HG03060 (cell line): ENCODE results near the gene SNX8.
"Not testable (repeated sequence)": the region's sequence is repeated elsewhere in the genome, so short reads cannot be mapped to it uniquely, and the experiment has no call there.

ENCODE experiments used
- ATAC-seq: cut with Tn5 transposase; IDR thresholded peaks from one replicate; pipeline ENCODE4 v1.9.1; 2021; ENCODE audit warnings: low read depth, moderate number of reproducible peaks; ENCODE audit not compliant: unreplicated experiment

The SNX8 gene

DNA sequence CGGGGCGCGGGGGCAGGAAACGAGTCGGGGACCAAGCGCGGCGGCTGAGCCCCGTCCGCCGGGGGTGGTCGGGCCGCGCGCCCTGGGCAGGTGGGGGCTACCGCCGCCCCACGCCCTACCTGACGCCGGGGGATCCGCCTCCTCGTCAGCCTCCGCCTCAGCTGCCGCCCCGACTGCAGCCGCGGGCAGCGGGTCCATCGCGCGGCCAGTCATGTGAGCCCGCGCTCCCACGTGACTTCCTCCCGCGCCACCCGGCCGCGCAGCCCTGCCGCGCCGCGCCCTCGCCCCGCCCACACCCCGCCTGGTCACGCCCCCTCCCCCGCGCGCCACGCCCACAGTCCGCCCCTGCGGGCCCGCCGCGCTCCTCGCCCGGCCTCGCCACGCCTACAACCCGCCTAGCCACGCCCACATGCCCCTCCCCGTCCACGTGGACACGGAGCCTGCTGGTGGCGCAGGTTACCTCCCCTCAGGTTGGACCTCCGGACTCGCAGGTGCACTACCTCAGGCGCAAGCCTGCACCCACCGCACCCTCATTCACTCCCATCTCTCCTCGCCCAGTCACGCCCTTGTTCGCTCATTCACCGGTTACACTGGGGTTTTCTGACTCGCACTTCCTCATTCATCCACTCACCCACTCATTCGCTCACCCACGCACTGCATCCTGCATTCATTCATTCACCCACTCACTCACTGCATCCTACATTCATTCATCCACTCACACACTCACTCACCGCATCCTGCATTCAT lies at the start of gene SNX8:
Gene SNX8, minus strand, starts transcription at position 233 of the 747 bp plus-strand sequence. Its CDS starts 20 bp downstream, at position 213.
- peak; percentile 41 for ATAC-seq

DNA sequence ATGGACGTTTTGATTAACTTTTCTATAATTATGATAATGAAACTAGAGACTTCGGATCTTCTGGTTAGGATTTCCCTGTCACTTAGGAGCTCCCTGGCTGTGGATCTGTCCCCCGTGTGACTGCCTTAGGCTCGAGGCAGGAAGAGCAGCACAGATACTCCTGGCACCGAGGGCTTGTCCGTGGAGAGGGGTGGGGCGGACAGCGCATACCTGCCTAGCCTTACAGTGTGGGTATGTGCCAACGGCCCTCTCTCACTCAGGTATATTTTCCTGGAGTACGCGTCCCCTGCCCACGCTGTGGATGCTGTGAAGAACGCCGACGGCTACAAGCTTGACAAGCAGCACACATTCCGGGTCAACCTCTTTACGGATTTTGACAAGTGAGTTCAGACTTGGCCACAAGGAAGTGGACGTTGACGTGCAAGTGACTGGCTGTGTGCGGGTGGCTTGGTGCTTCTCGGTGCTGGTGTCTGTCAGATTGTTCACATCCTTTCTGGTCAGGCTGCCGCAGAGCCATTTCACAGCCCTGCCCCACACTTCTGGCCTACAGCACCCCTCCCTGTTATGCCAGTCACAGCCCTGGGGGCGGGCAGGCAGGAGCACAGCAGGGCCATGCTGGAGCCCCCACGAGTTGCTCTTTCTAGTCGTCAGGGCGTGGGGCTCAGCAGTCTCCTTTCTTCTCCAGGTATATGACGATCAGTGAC lies 48.3 kb upstream of the SNX8 start:
- ATAC-seq = no peak

- no peak for ATAC-seq
These were observed 46.6 kb upstream of the SNX8 start for GRCh38 chr7:2360796-2361195.

DNA sequence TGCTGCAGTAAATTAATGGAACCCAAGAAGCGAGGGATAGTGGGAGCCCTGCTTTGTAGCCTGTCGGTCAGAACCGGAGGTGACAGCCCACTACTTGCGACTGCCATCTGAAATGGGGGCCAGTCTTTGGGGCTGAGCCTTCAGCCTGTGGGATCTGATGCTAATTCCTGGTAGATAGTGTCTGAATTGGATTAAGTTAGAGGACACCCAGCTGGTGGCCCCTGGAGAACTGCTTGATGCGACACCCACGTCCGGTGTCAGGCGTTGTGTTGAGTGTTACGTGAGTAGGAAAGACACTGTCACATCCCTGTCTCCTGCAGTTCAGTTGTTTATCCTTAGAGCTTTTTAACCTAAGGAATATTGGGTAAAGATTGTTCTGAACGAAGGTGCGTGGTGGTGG lies 45.4 kb upstream of the SNX8 start:
- no peak for ATAC-seq

DNA sequence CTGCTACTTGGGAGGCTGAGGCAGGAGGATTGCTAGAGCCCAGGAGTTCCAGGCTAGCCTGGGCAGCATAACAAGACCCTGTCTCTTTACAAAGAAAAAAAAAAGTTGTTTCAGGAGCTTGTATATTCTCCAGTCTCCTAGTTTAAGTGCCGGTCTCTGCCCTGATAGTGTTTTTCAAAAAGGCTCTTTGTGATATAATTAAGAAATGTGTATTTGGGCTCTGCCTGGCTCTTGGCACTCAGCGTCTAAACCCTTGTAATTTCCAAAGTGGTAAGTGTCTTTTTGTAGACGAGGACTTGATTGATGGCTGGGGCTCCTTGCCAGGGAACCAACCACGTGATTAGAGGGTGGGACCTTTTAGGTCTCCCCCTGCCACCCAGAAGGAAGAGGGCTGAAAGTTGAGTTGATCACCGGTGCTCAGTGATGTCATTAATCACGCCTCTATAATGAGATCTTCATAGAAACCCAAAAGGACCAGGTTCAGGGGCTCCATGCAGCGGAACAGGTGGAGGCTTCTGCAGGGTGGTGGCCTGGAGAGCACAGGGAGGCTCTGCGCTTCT lies 44.8 kb upstream of the SNX8 start:
- ATAC-seq = no peak

- no peak for ATAC-seq
These were observed 43.3 kb upstream of the SNX8 start for GRCh38 chr7:2357571-2357970.

- ATAC-seq = no peak
These were observed 42.9 kb upstream of the SNX8 start for GRCh38 chr7:2357165-2357564.

- ATAC-seq = no peak
These were observed 41.4 kb upstream of the SNX8 start for GRCh38 chr7:2355705-2356008.

DNA sequence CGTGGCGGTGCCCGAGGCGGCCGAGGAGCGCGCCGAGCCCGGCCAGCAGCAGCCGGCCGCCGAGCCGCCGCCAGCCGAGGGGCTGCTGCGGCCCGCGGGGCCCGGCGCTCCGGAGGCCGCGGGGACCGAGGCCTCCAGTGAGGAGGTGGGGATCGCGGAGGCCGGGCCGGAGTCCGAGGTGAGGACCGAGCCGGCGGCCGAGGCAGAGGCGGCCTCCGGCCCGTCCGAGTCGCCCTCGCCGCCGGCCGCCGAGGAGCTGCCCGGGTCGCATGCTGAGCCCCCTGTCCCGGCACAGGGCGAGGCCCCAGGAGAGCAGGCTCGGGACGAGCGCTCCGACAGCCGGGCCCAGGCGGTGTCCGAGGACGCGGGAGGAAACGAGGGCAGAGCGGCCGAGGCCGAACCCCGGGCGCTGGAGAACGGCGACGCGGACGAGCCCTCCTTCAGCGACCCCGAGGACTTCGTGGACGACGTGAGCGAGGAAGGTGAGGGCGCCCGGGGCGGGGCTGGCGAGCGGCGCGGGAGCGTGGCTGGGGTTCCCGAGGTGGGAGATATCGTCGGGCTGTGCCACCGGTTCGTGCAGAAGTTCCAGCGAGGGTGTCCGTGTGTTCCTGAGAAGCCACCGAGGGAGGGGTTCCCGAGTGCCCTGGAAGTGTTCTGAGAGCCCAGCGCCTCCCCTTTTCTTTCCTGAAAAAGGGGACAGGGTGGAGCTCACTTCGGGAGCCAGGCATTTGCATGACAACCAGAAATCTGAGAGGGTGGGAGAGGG lies 40.9 kb upstream of the SNX8 start:
- ATAC-seq = no peak

- ATAC-seq = peak; percentile 67
These were observed 40.1 kb upstream of the SNX8 start, which contains the start of gene EIF3B for GRCh38 chr7:2354186-2354938. Gene EIF3B, plus strand, starts transcription at chr7:2354827. Its CDS starts 95 bp downstream, at chr7:2354922.

GRCh38 chr7:2353936-2354185 lies 39.6 kb upstream of the SNX8 start:
- peak; percentile 38 for ATAC-seq

DNA sequence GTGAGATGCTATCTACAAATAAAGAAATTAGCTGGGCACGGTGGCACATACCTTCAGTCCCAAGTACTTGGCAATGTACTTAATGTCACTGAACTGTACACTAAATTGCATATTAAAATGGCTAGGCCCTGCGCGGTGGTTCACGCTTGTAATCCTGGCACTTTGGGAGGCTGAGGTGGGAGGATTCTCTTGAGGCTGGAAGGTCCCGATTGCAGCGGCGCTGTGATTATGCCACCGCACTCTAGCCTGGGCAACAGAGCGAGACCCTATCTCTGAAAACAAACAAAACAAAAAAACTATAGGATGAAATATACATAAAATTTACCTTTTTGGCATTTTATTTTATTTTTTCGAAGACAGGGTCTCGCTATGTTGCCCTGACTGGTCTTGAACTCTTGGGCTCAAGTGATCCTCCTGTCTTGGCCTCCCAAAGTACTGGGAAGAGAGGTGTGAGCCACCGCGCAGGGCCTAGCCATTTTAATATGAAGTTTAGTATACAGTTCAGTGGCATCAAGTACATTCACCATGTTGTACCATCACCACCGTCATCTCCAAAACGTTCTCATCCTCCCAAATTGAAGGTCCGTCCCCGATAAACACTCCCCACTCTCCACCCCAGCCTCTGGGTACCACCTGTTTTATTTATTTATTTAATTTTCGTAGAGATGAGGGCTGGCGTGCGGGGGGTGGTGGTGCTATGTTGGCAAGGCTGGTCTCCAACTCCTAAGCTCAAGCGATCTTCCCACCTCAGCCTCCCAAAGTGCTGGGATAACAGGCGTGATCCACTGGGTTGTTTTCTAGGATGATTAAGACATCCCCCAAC lies 39.1 kb upstream of the SNX8 start:
- no peak for ATAC-seq

GRCh38 chr7:2350861-2351260 lies 36.6 kb upstream of the SNX8 start:
- no peak for ATAC-seq

DNA sequence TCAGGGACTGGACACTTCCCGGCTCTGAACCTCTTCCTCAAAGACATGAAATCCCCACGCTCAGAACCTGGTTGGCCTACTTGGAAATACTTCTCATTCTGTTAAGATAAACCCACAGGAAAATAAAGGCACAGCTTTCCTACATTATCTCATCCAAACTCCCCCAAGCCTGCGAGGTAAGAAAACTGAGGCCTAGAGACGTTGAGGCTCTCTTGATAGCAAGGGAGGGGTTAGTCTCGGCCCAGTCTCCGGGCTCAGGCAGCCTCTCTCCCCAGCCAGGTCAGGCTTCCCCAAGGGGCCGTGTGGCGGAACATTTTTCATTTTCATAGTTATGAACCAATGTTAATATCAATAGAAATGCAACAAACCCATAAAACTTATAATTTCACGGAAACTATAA lies 35.8 kb upstream of the SNX8 start:
- no peak for ATAC-seq

DNA sequence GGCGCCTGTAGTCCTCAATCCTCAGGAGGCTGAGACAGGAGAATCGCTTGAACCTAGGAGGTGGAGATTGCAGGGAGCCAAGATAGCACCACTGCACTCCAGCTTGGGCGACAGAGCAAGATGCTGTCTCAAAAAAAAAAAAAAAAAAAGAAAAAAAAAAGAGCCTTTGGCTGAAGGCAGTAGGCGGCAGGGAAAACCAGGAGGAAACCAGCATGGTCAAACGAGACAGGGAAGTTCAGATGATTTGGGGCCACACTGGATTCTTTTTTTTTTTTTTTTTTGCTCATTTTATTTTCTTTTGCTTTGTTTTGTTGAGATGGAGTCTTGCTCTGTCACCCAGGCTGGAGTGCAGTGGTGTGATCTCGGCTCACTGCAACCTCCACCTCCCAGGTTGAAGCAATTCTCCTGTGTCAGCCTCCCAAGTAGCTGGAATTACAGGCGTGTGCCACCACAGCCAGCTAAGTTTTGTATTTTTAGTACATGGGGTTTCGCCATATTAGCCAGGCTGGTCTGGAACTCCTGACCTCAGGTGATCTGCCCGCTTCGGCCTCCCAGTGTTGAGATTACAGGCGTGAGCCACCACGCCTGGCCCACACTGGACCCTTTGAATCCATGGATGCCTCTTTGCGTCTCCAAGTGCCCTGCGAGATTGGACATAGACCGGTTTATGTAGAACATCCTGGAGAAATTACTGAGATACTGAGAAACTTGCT lies 33.3 kb upstream of the SNX8 start:
- not testable (repeated sequence) for ATAC-seq

GRCh38 chr7:2336626-2337299 lies 22.5 kb upstream of the SNX8 start:
- no peak for ATAC-seq

DNA sequence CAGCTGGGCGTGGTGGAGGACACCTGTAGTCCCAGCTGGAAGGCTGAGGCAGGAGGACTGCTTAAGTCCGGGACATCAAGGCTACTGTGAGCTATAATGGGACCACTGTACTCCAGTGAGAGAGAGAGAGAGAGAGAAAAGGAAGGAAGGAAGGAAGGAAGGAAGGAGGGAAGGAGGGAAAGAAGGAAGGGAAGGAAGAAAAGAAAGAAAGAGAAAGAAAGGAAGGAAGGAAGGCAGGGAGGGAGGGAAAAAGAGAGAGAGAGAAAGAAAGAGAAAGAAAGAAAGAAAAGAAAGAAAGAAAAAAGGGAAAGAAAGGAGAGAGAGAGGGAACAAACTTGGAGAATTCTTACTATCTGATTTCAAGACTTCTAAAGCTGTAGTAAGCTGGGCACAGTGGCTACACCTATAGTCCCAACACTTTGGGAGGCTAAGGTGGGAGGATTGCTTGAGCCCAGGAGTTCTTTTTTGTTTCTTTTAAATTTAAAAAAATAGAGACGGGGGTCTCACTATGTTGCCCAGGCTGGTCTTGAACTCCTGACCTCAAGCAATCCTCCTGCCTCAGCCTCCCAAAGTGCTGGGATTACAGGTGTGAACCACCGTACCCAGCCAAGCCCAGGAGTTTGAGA lies 18.5 kb upstream of the SNX8 start:
- ATAC-seq = not testable (repeated sequence)

DNA sequence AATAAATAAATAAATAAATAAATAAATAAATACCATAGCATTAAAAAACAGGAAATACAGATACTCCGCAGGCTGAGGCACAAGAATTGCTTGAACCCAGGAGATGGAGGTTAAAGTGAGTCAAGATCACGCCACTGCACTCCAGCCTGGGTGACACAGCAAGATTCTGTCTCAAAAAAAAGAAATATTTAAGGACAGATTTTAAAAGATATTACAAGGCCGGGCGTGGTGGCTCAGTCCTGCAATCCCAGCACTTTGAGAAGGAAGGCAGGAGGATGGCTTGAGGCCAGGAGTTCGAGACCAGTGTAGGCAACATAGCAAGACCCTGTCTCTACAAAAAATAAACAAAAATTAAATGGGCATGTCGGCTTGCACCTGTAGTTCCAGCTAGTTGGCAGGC lies 17.5 kb upstream of the SNX8 start:
- ATAC-seq = no peak
